ENCODE results near the gene PLAAT3. TPM values are rescaled to one million over a fixed set of nuclear protein-coding genes. Genes with fewer than 3 reads are reported as not detected.

Gene PLAAT3
- total and polyA plus RNA-seq, 2 of the 8 experiments (the other 6 are each of a cell fraction or from before 2014, with no cell fraction given), result 109 to 190 TPM

GRCh38 chr11:63564056-63564774 lies 50.0 kb downstream of the PLAAT3 start (continued):
- TF ChIP-seq RNF2 (IDR thresholded peaks at IDR 0.05; ENCODE audit: borderline replicate concordance, low read depth, low read length, missing control alignments, poor library complexity, severe bottlenecking) (no peak), ASH2L (IDR thresholded peaks at IDR 0.05; ENCODE audit: low read length) (no peak), EGR1 (IDR thresholded peaks at IDR 0.05; ENCODE audit: borderline replicate concordance, low read depth, low read length) (no peak), EZH2 (IDR thresholded peaks at IDR 0.05; ENCODE audit: low read depth, low read length, severe bottlenecking) (no peak), CTCF (IDR thresholded peaks at IDR 0.05; ENCODE audit: control extremely low read depth in 1 of 3, insufficient read depth in 1 of 3, low read depth in 1 of 3, low read length in 3 of 3) (no peak), ZNF274 (IDR thresholded peaks at IDR 0.05; ENCODE audit: borderline replicate concordance, extremely low read depth, low read length) (no peak), RBBP5 (IDR thresholded peaks at IDR 0.05; ENCODE audit: borderline replicate concordance, low read depth, low read length) (no peak)
